ENCODE results near the gene FBXO31. TPM values are rescaled to one million over a fixed set of nuclear protein-coding genes. Genes with fewer than 3 reads are reported as not detected.

Gene FBXO31
- total and polyA plus RNA-seq, 2 donors (not counting 3 experiments of a cell fraction or from before 2014, with no cell fraction given), result 17.1 to 31.8 TPM

- Histone ChIP-seq H3K9ac (replicated peaks; ENCODE audit: extremely low read depth, insufficient read depth, low read length) (no peak overlapping the region), H3K36me3 (ENCODE audit: control insufficient read depth in 2 of 2, extremely low read depth in 1 of 2, insufficient read depth in 2 of 2, low read length in 2 of 2) (no peaks in the 10 kb centered on the region), H3K9me3 (replicated peaks; ENCODE audit: control insufficient read depth, insufficient read depth, low read length) (no peaks in the 10 kb centered on the region), H3K9me1 (replicated peaks; ENCODE audit: control insufficient read depth, extremely low read depth, insufficient read depth, low read length) (no peaks in the 10 kb centered on the region), H3K79me2 (ENCODE audit: control insufficient read depth, insufficient read depth, low read length) (peaks cover 11% of the 10 kb centered on the region), H3K4me3 (replicated peaks in 1 of 3; ENCODE audit: insufficient read depth in 1 of 3, low read depth in 1 of 3, low read length in 3 of 3) (no peak overlapping the region), H3K27ac (ENCODE audit: insufficient read depth, low read depth, low read length) (no peak overlapping the region), H3K4me2 (ENCODE audit: insufficient read depth, low read length) (no peak overlapping the region), H3K27me3 (ENCODE audit: control insufficient read depth in 2 of 2, insufficient read depth in 2 of 2, low read length in 2 of 2) (no peaks in the 10 kb centered on the region), H4K20me1 (replicated peaks; ENCODE audit: control insufficient read depth, extremely low read depth, insufficient read depth, low read length) (no peaks in the 10 kb centered on the region), H3K4me1 (ENCODE audit: control insufficient read depth, extremely low read depth, insufficient read depth, low read length) (peaks cover 7% of the 10 kb centered on the region), H2AFZ (ENCODE audit: low read depth, low read length) (no peak overlapping the region)
- intact Hi-C loops (cut with micrococcal nuclease) (loop anchor here (5.0 kb wide), 2 partner anchors 318 to 932 kb away; no protein-coding TSS in a partner anchor), dilution Hi-C loops (cut with MboI; ENCODE audit: extremely low pct_ligation_motif_present, low sequenced_read_pairs) (no loop called here)
- DNase-seq (ENCODE audit: low read depth, low spot score), result no peak
- BruUV-seq (replicated peaks), result no TSS peak
- ChIA-PET CTCF (interaction anchor here (0.9 kb wide), 1 partner anchor 21 kb away, joined by 3 read pairs; no protein-coding TSS in a partner anchor), POLR2A (no interaction called here)
- FAIRE-seq, result no peak
- no peak for TF ChIP-seq FOS (IDR thresholded peaks at IDR 0.05; ENCODE audit: borderline replicate concordance, insufficient read depth, low read length)
- no peak for TF ChIP-seq MAX (IDR thresholded peaks at IDR 0.05; ENCODE audit: insufficient read depth, insufficient read length)
- no peak for TF ChIP-seq MYC (IDR thresholded peaks at IDR 0.05; ENCODE audit: low read depth, low read length)
- TF ChIP-seq EZH2 (IDR thresholded peaks at IDR 0.05; ENCODE audit: borderline replicate concordance, low read depth, low read length, severe bottlenecking), result no peak
These were observed 64.6 kb downstream of the FBXO31 start for GRCh38 chr16:87319011-87319410.

- H3K4me1 ChIP-seq (ENCODE audit: control insufficient read depth, extremely low read depth, insufficient read depth, low read length), result peaks cover 7% of the 10 kb centered on the region
- FAIRE-seq, result peak; percentile 69
- BruUV-seq (replicated peaks), result TSS peak; percentile 61
- peaks cover 11% of the 10 kb centered on the region for H3K79me2 ChIP-seq (ENCODE audit: control insufficient read depth, insufficient read depth, low read length)
- peak overlapping the region; percentile 98 for H3K9ac ChIP-seq (replicated peaks; ENCODE audit: extremely low read depth, insufficient read depth, low read length)
- H3K9me1 ChIP-seq (replicated peaks; ENCODE audit: control insufficient read depth, extremely low read depth, insufficient read depth, low read length), result no peaks in the 10 kb centered on the region
- DNase-seq (ENCODE audit: low read depth, low spot score), result no peak
- H3K27ac ChIP-seq (ENCODE audit: insufficient read depth, low read depth, low read length), result peak overlapping the region; percentile 84
- POLR2A ChIA-PET, result interaction anchor here (1.0 kb wide), 1 partner anchor 65 kb away, joined by 6 read pairs; the partner anchor contains the start of gene FBXO31
- dilution Hi-C loops (cut with MboI; ENCODE audit: extremely low pct_ligation_motif_present, low sequenced_read_pairs) (no loop called here), intact Hi-C loops (cut with micrococcal nuclease) (loop anchor here (1.0 to 5.0 kb wide), 4 partner anchors 65 to 931 kb away; partner anchors contain the start of gene FBXO31)
- no peaks in the 10 kb centered on the region for H3K36me3 ChIP-seq (ENCODE audit: control insufficient read depth in 2 of 2, extremely low read depth in 1 of 2, insufficient read depth in 2 of 2, low read length in 2 of 2)
- H4K20me1 ChIP-seq (replicated peaks; ENCODE audit: control insufficient read depth, extremely low read depth, insufficient read depth, low read length), result no peaks in the 10 kb centered on the region
- no peak overlapping the region for H2AFZ ChIP-seq (ENCODE audit: low read depth, low read length)
- no peaks in the 10 kb centered on the region for H3K9me3 ChIP-seq (replicated peaks; ENCODE audit: control insufficient read depth, insufficient read depth, low read length)
- H3K4me2 ChIP-seq (ENCODE audit: insufficient read depth, low read length), result peak overlapping the region; percentile 91
- CTCF ChIA-PET, result interaction anchor here (0.6 to 1.7 kb wide), 9 partner anchors 9 to 1646 kb away, joined by 3 to 9 read pairs (median 4); partner anchors contain the start of gene FBXO31
- no peaks in the 10 kb centered on the region for H3K27me3 ChIP-seq (ENCODE audit: control insufficient read depth in 2 of 2, insufficient read depth in 2 of 2, low read length in 2 of 2)
- TF ChIP-seq MAX (IDR thresholded peaks at IDR 0.05; ENCODE audit: insufficient read depth, insufficient read length), result no peak
- no peak for TF ChIP-seq POLR2A (IDR thresholded peaks at IDR 0.05; ENCODE audit: low read depth, low read length)
- TF ChIP-seq GATA2 (IDR thresholded peaks at IDR 0.05; ENCODE audit: insufficient read depth, insufficient read length, low read depth, low read length), result no peak
- no peak for TF ChIP-seq FOS (IDR thresholded peaks at IDR 0.05; ENCODE audit: borderline replicate concordance, insufficient read depth, low read length)
- TF ChIP-seq MYC (IDR thresholded peaks at IDR 0.05; ENCODE audit: low read depth, low read length), result no peak
- TF ChIP-seq POLR2AphosphoS5 (IDR thresholded peaks at IDR 0.05; ENCODE audit: insufficient read depth, low read depth, low read length), result no peak
- TF ChIP-seq JUN (IDR thresholded peaks at IDR 0.05; ENCODE audit: borderline replicate concordance, insufficient read depth, insufficient read length, low read depth), result no peak
- TF ChIP-seq EZH2 (IDR thresholded peaks at IDR 0.05; ENCODE audit: borderline replicate concordance, low read depth, low read length, severe bottlenecking), result no peak
- no peak for TF ChIP-seq CTCF (IDR thresholded peaks at IDR 0.05; ENCODE audit: extremely low read depth in 1 of 2, insufficient read depth in 1 of 2, low read depth in 1 of 2, low read length in 2 of 2)
- peak overlapping the region; percentile 91 to 99 (median 94) for H3K4me3 ChIP-seq (replicated peaks in 1 of 3; ENCODE audit: insufficient read depth in 1 of 3, low read depth in 1 of 3, low read length in 3 of 3)
These were observed 65.6 kb downstream of the FBXO31 start for GRCh38 chr16:87317750-87318644.

Measured in endothelial cell of umbilical vein (primary cell).